Measurements from ENCODE around the gene NAA38.

Gene NAA38

GRCh38 chr17:7850701-7851437 is 6.5 kb downstream of the NAA38 start:
- no peaks in the 10 kb centered on the region for H3K27me3 ChIP-seq (ENCODE audit: insufficient read depth, low read length)
- H3K36me3 ChIP-seq (ENCODE audit: insufficient read depth, low read length): peaks cover 16% of the 10 kb centered on the region
- H3K79me2 ChIP-seq (ENCODE audit: control insufficient read depth, insufficient read depth, low read length, unreplicated experiment): no peaks in the 10 kb centered on the region
- H2AFZ ChIP-seq (ENCODE audit: low read length, unreplicated experiment): no peak overlapping the region
- H3K4me1 ChIP-seq (ENCODE audit: control insufficient read depth, insufficient read depth, low read length, unreplicated experiment): peaks cover 9% of the 10 kb centered on the region
- no peak overlapping the region for H3K27ac ChIP-seq (ENCODE audit: low read depth, low read length)
- no peak overlapping the region for H3K4me3 ChIP-seq (ENCODE audit: low read depth, low read length)

GRCh38 chr17:7849751-7850504 is 7.4 kb downstream of the NAA38 start:
- Histone ChIP-seq H3K4me3 (ENCODE audit: low read depth, low read length) (no peak overlapping the region), H3K36me3 (ENCODE audit: insufficient read depth, low read length) (peaks cover 16% of the 10 kb centered on the region), H2AFZ (ENCODE audit: low read length, unreplicated experiment) (no peak overlapping the region), H3K27me3 (ENCODE audit: insufficient read depth, low read length) (no peaks in the 10 kb centered on the region), H3K79me2 (ENCODE audit: control insufficient read depth, insufficient read depth, low read length, unreplicated experiment) (peaks cover 9% of the 10 kb centered on the region), H3K27ac (ENCODE audit: low read depth, low read length) (no peak overlapping the region), H3K4me1 (ENCODE audit: control insufficient read depth, insufficient read depth, low read length, unreplicated experiment) (peaks cover 6% of the 10 kb centered on the region)

- Histone ChIP-seq H3K4me1 (ENCODE audit: control insufficient read depth, insufficient read depth, low read length, unreplicated experiment) (peaks cover 6% of the 10 kb centered on the region), H2AFZ (ENCODE audit: low read length, unreplicated experiment) (no peak overlapping the region), H3K27ac (ENCODE audit: low read depth, low read length) (no peak overlapping the region), H3K4me3 (ENCODE audit: low read depth, low read length) (no peak overlapping the region), H3K36me3 (ENCODE audit: insufficient read depth, low read length) (peaks cover 16% of the 10 kb centered on the region), H3K27me3 (ENCODE audit: insufficient read depth, low read length) (no peaks in the 10 kb centered on the region), H3K79me2 (ENCODE audit: control insufficient read depth, insufficient read depth, low read length, unreplicated experiment) (peaks cover 13% of the 10 kb centered on the region)
These were observed 8.1 kb downstream of the NAA38 start for GRCh38 chr17:7849130-7849750.

- no peak overlapping the region for H2AFZ ChIP-seq (ENCODE audit: low read length, unreplicated experiment)
- H3K27me3 ChIP-seq (ENCODE audit: insufficient read depth, low read length): no peaks in the 10 kb centered on the region
- H3K36me3 ChIP-seq (ENCODE audit: insufficient read depth, low read length): peaks cover 16% of the 10 kb centered on the region
- H3K4me1 ChIP-seq (ENCODE audit: control insufficient read depth, insufficient read depth, low read length, unreplicated experiment): peaks cover 6% of the 10 kb centered on the region
- H3K27ac ChIP-seq (ENCODE audit: low read depth, low read length): no peak overlapping the region
- H3K79me2 ChIP-seq (ENCODE audit: control insufficient read depth, insufficient read depth, low read length, unreplicated experiment): peaks cover 16% of the 10 kb centered on the region
- no peak overlapping the region for H3K4me3 ChIP-seq (ENCODE audit: low read depth, low read length)
These were observed 8.6 kb downstream of the NAA38 start for GRCh38 chr17:7848739-7849129.

- Histone ChIP-seq H3K4me1 (ENCODE audit: control insufficient read depth, insufficient read depth, low read length, unreplicated experiment) (peaks cover 6% of the 10 kb centered on the region), H3K27ac (ENCODE audit: low read depth, low read length) (no peak overlapping the region), H3K4me3 (ENCODE audit: low read depth, low read length) (no peak overlapping the region), H3K36me3 (ENCODE audit: insufficient read depth, low read length) (peaks cover 16% of the 10 kb centered on the region), H3K79me2 (ENCODE audit: control insufficient read depth, insufficient read depth, low read length, unreplicated experiment) (peaks cover 16% of the 10 kb centered on the region), H2AFZ (ENCODE audit: low read length, unreplicated experiment) (no peak overlapping the region), H3K27me3 (ENCODE audit: insufficient read depth, low read length) (no peaks in the 10 kb centered on the region)
These were observed 9.2 kb downstream of the NAA38 start for GRCh38 chr17:7848131-7848579.

- no peak overlapping the region for H3K27ac ChIP-seq (ENCODE audit: low read depth, low read length)
- no peak overlapping the region for H2AFZ ChIP-seq (ENCODE audit: low read length, unreplicated experiment)
- peaks cover 8% of the 10 kb centered on the region for H3K36me3 ChIP-seq (ENCODE audit: insufficient read depth, low read length)
- no peak overlapping the region for H3K4me3 ChIP-seq (ENCODE audit: low read depth, low read length)
- peaks cover 16% of the 10 kb centered on the region for H3K79me2 ChIP-seq (ENCODE audit: control insufficient read depth, insufficient read depth, low read length, unreplicated experiment)
- no peaks in the 10 kb centered on the region for H3K27me3 ChIP-seq (ENCODE audit: insufficient read depth, low read length)
- peaks cover 6% of the 10 kb centered on the region for H3K4me1 ChIP-seq (ENCODE audit: control insufficient read depth, insufficient read depth, low read length, unreplicated experiment)
These were observed 10.3 kb downstream of the NAA38 start for GRCh38 chr17:7846765-7847661.

- Histone ChIP-seq H3K4me1 (ENCODE audit: control insufficient read depth, insufficient read depth, low read length, unreplicated experiment) (peaks cover 8% of the 10 kb centered on the region), H3K27me3 (ENCODE audit: insufficient read depth, low read length) (no peaks in the 10 kb centered on the region), H3K27ac (ENCODE audit: low read depth, low read length) (no peak overlapping the region), H3K36me3 (ENCODE audit: insufficient read depth, low read length) (peaks cover 5% of the 10 kb centered on the region), H2AFZ (ENCODE audit: low read length, unreplicated experiment) (no peak overlapping the region), H3K4me3 (ENCODE audit: low read depth, low read length) (no peak overlapping the region), H3K79me2 (ENCODE audit: control insufficient read depth, insufficient read depth, low read length, unreplicated experiment) (peaks cover 16% of the 10 kb centered on the region)
These were observed 11.2 kb downstream of the NAA38 start for GRCh38 chr17:7846063-7846735.

GRCh38 chr17:7845359-7846062 is 11.8 kb downstream of the NAA38 start:
- peaks cover 5% of the 10 kb centered on the region for H3K36me3 ChIP-seq (ENCODE audit: insufficient read depth, low read length)
- peaks cover 22% of the 10 kb centered on the region for H3K79me2 ChIP-seq (ENCODE audit: control insufficient read depth, insufficient read depth, low read length, unreplicated experiment)
- peaks cover 13% of the 10 kb centered on the region for H3K4me1 ChIP-seq (ENCODE audit: control insufficient read depth, insufficient read depth, low read length, unreplicated experiment)
- H3K4me3 ChIP-seq (ENCODE audit: low read depth, low read length): peak overlapping the region; percentile 84
- no peak overlapping the region for H2AFZ ChIP-seq (ENCODE audit: low read length, unreplicated experiment)
- H3K27me3 ChIP-seq (ENCODE audit: insufficient read depth, low read length): no peaks in the 10 kb centered on the region
- H3K27ac ChIP-seq (ENCODE audit: low read depth, low read length): peak overlapping the region; percentile 99

- peaks cover 13% of the 10 kb centered on the region for H3K4me1 ChIP-seq (ENCODE audit: control insufficient read depth, insufficient read depth, low read length, unreplicated experiment)
- no peaks in the 10 kb centered on the region for H3K27me3 ChIP-seq (ENCODE audit: insufficient read depth, low read length)
- H3K79me2 ChIP-seq (ENCODE audit: control insufficient read depth, insufficient read depth, low read length, unreplicated experiment): peaks cover 22% of the 10 kb centered on the region
- no peaks in the 10 kb centered on the region; the same call in 1 of the 2 replicates for H3K36me3 ChIP-seq (ENCODE audit: insufficient read depth, low read length)
- H3K27ac ChIP-seq (ENCODE audit: low read depth, low read length): peak overlapping the region; percentile 99
- H3K4me3 ChIP-seq (ENCODE audit: low read depth, low read length): peak overlapping the region; percentile 84
- no peak overlapping the region for H2AFZ ChIP-seq (ENCODE audit: low read length, unreplicated experiment)
These were observed 12.8 kb downstream of the NAA38 start for GRCh38 chr17:7844292-7845154.

Data from ACC112 (cell line).